Stimulated activated naive CD8-positive, alpha-beta T cell treated with anti-CD3 and anti-CD28 coated beads, Interleukin-15, Interleukin-2, amounts not matched to agents 100 U/mL and 50 U/mL, for 24 hours (primary cell): ENCODE measurements around the gene PROM2.

Source experiments
- ATAC-seq: fragments of 150-1000 bp; cut with Tn5 transposase; one replicate; pipeline ENCODE4 v1.10.0; 2021
- DNase-seq: peaks from one replicate; pipeline ENCODE4 v3.0.0; 2021

The PROM2 gene

GRCh38 chr2:95306336-95306895 lies 32.2 kb downstream of the PROM2 start:
- no peak for DNase-seq
- no peak for ATAC-seq

GRCh38 chr2:95307036-95307435 lies 32.8 kb downstream of the PROM2 start:
- DNase-seq: no peak
- no peak for ATAC-seq

- ATAC-seq (no peak), DNase-seq (no peak)
Observed at GRCh38 chr2:95307878-95308277, 33.6 kb downstream of the PROM2 start.

GRCh38 chr2:95308426-95308990 lies 34.3 kb downstream of the PROM2 start:
- ATAC-seq: no peak
- no peak for DNase-seq

- ATAC-seq (no peak), DNase-seq (no peak)
Observed at GRCh38 chr2:95309599-95309998, 35.4 kb downstream of the PROM2 start.

GRCh38 chr2:95310216-95310615 lies 36.0 kb downstream of the PROM2 start:
- ATAC-seq (no peak), DNase-seq (no peak)

GRCh38 chr2:95310651-95311050 lies 36.4 kb downstream of the PROM2 start:
- no peak for DNase-seq

GRCh38 chr2:95311815-95312542 lies 37.7 kb downstream of the PROM2 start:
- no peak for DNase-seq
- ATAC-seq: no peak

More at GRCh38 chr2:95310651-95311050, 36.4 kb downstream of the PROM2 start:
- no peak for ATAC-seq

GRCh38 chr2:95312543-95313201 lies 38.4 kb downstream of the PROM2 start:
- no peak for DNase-seq
- no peak for ATAC-seq

GRCh38 chr2:95313296-95314131 lies 39.3 kb downstream of the PROM2 start:
- ATAC-seq (no peak), DNase-seq (no peak)

- no peak for ATAC-seq
Observed at GRCh38 chr2:95314598-95314963, 40.3 kb downstream of the PROM2 start.

GRCh38 chr2:95314964-95315611 lies 40.8 kb downstream of the PROM2 start:
- peak; percentile 7 for DNase-seq

More at GRCh38 chr2:95314598-95314963, 40.3 kb downstream of the PROM2 start:
- DNase-seq: no peak

GRCh38 chr2:95315801-95316411 lies 41.7 kb downstream of the PROM2 start:
- ATAC-seq (no peak), DNase-seq (no peak)

More at GRCh38 chr2:95314964-95315611, 40.8 kb downstream of the PROM2 start:
- ATAC-seq: no peak

- ATAC-seq (no peak), DNase-seq (no peak)
Observed at GRCh38 chr2:95316466-95317122, 42.3 kb downstream of the PROM2 start.

GRCh38 chr2:95317123-95317500 lies 42.9 kb downstream of the PROM2 start:
- ATAC-seq: no peak
- no peak for DNase-seq

- no peak for ATAC-seq
Observed at GRCh38 chr2:95317665-95318425, 43.6 kb downstream of the PROM2 start.

GRCh38 chr2:95318431-95319220 lies 44.4 kb downstream of the PROM2 start:
- DNase-seq: no peak
- ATAC-seq: no peak

More at GRCh38 chr2:95317665-95318425, 43.6 kb downstream of the PROM2 start:
- no peak for DNase-seq

GRCh38 chr2:95319481-95320343 lies 45.5 kb downstream of the PROM2 start:
- ATAC-seq (no peak), DNase-seq (no peak)
